Activated T-helper 2 cell treated with anti-CD3 and anti-CD28 coated beads, Interferon-gamma antibody, Interleukin-2, Interleukin-4, amounts not matched to agents 10 μg/mL and 5 μg/mL and 100 μg/mL, durations not matched to agents 14 hours and 24 hours and 36 hours (primary cell): Measurements from ENCODE around the gene RAB28. TPM values are rescaled to one million over a fixed set of nuclear protein-coding genes. Genes with fewer than 3 reads are reported as not detected.

ENCODE experiments used
- DNase-seq: peaks from one replicate; pipeline ENCODE4 v3.0.0; 2021; ENCODE audit warnings: low spot score
- H3K27ac Mint-ChIP-seq: one replicate; pipeline ENCODE4 v1.8.0; 2021; ENCODE audit warnings: mixed read lengths
- H3K27me3 Mint-ChIP-seq: one replicate; pipeline ENCODE4 v1.8.0; 2021; ENCODE audit warnings: low read depth, mixed read lengths
- H3K36me3 Mint-ChIP-seq: one replicate; pipeline ENCODE4 v1.8.0; 2021; ENCODE audit warnings: low read depth, mixed read lengths
- H3K4me1 Mint-ChIP-seq: one replicate; pipeline ENCODE4 v1.8.0; 2021; ENCODE audit warnings: low read depth, mixed read lengths
- H3K4me3 Mint-ChIP-seq: one replicate; pipeline ENCODE4 v1.8.0; 2021; ENCODE audit warnings: low read depth, mild to moderate bottlenecking, moderate library complexity, mixed read lengths
- H3K9me3 Mint-ChIP-seq: one replicate; pipeline ENCODE4 v1.8.0; 2021; ENCODE audit warnings: mixed read lengths
- intact Hi-C: fragments of 100-400 bp; cut with micrococcal nuclease; formaldehyde crosslinking; loops from one replicate; pipeline ENCODE4 v1.15.1; 2023
- total RNA-seq: library from RNA; stranded (reverse); gene quantifications from 2 replicates; pipeline ENCODE4 v1.2.3, GENCODE V29; 2022

The RAB28 gene
- total RNA-seq, 1 donor from 2014 or later: 17.4 TPM

DNA sequence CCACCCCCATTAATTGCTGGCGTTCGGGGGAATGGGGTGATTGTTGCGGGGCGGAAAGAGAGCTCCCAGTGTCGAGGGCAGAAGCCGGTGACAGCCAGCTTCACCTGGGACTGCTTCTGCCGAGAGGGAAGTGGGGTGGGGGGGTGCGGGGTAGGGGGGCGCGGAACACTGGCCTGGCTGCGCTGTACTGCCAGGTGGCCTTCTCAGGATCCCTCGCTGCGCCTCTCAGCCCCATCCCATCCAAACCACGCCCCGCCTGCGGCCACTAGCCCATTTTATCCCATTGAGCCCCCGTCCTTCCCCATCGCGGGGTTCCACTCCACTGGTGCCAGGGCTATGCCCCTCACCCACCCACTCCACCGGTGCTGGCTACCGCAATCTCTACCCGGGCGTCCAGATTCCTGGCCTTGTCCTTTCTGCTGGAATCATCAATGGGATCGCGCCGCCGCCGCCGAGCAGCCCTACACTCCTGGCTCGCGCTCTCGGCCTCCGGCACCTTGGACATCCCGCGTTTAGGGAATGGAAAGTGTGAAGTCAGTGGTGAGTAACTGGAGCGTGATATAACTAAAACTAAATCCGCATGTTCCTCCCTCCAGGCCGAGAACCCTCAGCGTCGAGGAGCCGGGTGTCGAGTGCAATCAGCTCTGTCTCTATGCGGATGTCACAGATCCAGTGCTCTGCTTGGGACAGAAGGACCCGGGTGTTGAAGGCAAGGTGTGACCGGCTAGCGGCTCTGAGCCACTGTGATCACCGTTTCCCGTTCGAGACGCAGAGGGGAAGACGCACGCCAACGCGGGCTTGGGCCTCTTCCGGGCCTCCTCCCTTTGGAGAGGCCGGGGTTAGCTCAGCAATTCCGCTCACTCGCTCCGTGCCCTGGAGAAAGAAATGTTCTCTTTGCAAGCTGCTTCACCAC lies 39.7 kb upstream of the RAB28 start:
- no peak overlapping the region for H3K4me3 Mint-ChIP-seq
- DNase-seq: no peak

DNA sequence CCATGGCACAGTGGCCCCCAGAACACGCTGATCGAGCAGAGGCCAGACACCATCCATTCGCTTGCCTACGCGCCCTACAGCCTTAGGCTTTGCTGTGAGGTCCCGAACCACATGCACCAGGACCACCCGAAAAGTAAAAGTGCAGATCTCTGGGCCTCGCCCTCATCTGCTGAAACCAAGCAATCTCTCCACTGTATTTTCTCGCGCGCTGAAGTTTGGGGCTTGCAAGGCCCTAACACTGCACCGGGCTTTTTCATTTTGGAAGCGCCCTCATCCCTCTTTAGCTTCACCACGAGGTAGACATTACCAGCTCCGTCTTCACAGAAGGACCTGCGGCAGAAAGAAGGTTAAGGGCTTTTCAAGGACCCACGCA lies 39.0 kb upstream of the RAB28 start:
- intact Hi-C loops: no loop called here
- no peak for DNase-seq
- Mint-ChIP-seq H3K4me3 (no peak overlapping the region), H3K27me3 (peaks cover 73% of the 10 kb centered on the region), H3K36me3 (no peaks in the 10 kb centered on the region), H3K27ac (no peak overlapping the region), H3K4me1 (peaks cover 7% of the 10 kb centered on the region), H3K9me3 (peaks cover 10% of the 10 kb centered on the region)

More for the DNA sequence above, 39.7 kb upstream of the RAB28 start:
- peaks cover 10% of the 10 kb centered on the region for H3K9me3 Mint-ChIP-seq
- peaks cover 2% of the 10 kb centered on the region for H3K36me3 Mint-ChIP-seq
- peaks cover 12% of the 10 kb centered on the region for H3K4me1 Mint-ChIP-seq
- peaks cover 79% of the 10 kb centered on the region for H3K27me3 Mint-ChIP-seq
- intact Hi-C loops: no loop called here
- H3K27ac Mint-ChIP-seq: no peak overlapping the region

DNA sequence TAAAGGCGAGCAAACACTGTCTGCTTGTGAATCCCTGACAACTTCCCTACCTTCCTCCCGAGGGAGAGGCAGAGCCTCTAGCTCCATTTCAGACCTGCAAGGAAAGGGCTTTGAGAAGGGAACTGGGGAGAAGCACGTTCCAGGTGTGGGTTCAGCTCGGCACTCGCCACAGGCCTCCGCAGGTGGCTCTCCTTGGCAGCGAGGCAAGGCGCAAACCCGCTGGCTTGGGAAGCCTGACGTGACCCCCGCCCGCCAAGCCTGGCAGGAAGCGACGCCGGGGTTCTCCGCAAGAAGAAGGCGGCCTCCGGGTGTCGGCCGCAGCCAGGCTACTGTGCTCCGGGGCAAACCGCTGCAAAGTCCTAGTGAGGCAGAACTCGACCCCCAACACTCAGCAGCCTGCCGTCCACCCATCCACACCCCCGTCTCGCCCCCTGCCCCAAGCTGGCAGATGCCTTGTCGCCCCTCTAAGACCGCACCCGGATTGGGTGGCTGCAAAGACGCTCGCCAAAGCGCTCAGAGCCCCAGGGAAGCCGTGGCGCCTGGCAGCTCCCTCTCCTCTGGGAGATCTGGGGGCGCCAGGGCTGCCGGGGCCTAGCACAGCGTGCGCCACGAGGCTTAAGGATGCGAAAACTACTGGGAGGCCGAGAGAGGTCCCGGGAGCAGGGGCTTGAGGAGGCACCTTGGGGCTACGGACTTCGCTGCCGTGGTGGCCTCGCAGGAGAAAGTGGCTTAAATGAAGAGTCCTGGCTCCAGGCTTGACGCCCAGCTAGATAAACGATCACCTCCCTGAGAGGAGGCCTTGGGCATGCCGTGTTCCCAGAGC lies 38.4 kb upstream of the RAB28 start:
- H3K36me3 Mint-ChIP-seq: no peaks in the 10 kb centered on the region
- no peak overlapping the region for H3K27ac Mint-ChIP-seq
- intact Hi-C loops: no loop called here
- peaks cover 10% of the 10 kb centered on the region for H3K9me3 Mint-ChIP-seq
- DNase-seq: no peak
- H3K4me1 Mint-ChIP-seq: peaks cover 6% of the 10 kb centered on the region
- H3K4me3 Mint-ChIP-seq: no peak overlapping the region
- H3K27me3 Mint-ChIP-seq: peaks cover 73% of the 10 kb centered on the region

DNA sequence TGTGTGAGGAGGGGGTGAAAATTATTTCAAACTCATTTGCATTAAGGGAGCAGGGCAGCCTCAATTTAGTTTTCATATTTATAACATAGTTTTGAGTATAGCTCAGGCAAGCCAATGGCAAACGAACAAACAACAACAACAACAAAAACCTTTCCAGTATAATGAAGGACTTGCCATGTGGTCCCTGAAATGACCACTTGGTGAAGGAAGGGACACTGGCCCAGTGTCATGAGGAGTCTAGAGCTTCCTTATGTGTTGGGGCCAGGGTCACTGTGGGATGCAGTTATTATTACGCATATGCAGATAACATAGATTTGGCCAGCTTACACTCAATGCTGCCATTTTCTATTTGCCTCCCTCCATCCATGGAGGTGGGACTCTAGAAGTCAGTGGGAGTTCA lies 36.9 kb upstream of the RAB28 start:
- Mint-ChIP-seq H3K27me3 (peaks cover 70% of the 10 kb centered on the region), H3K9me3 (peaks cover 10% of the 10 kb centered on the region), H3K36me3 (no peaks in the 10 kb centered on the region), H3K4me1 (peaks cover 3% of the 10 kb centered on the region), H3K27ac (no peak overlapping the region), H3K4me3 (no peak overlapping the region)
- intact Hi-C loops: no loop called here
- DNase-seq: no peak

DNA sequence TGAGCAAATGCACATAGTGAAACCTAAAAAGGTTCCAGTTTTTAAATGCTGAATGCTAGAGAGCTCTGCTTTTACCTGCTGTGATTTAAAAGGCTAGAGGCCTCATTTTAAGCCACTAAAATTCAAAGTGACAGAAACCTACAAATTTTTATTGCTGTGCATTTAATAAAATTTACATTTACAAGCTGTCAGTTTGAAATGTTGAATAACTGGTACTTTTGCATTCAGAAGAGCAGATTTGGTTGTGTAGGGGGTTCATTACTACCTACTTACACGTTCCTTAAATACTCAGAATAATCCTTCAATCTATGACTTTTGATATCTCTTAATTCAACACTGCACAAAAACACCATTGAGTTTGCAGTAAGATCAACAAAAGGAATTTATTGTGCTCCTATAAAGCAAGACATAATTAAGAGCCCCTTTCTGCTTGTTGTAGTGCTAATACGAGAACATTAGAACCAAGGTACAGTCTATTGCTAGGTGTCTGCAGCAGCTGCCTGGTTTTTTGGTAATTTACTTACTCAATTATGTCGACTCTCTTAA lies 32.2 kb upstream of the RAB28 start:
- Mint-ChIP-seq H3K9me3 (no peaks in the 10 kb centered on the region), H3K4me3 (no peak overlapping the region), H3K36me3 (no peaks in the 10 kb centered on the region), H3K4me1 (no peaks in the 10 kb centered on the region), H3K27me3 (peaks cover 46% of the 10 kb centered on the region), H3K27ac (no peak overlapping the region)
- intact Hi-C loops: no loop called here
- no peak for DNase-seq

DNA sequence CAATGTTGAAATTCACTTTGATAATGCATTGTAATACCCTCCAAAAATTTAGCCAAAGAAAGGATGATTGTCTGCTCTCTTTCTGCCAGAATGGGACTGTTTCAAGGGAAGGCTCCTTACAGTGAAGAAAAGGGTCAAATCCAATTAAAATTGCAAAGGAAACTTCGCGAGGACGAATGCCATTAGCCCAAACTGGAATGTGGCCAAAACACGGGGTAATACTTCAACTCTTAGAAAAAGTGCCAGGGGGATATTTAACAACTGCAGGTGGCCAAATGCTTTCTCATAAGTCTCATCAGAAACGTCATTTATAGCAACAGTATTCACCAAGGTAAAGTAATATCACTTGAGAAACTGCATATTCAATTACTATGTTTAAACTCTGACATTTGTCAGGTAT lies 31.1 kb upstream of the RAB28 start:
- Mint-ChIP-seq H3K4me3 (no peak overlapping the region), H3K36me3 (no peaks in the 10 kb centered on the region), H3K27ac (no peak overlapping the region), H3K27me3 (peaks cover 41% of the 10 kb centered on the region), H3K4me1 (no peaks in the 10 kb centered on the region), H3K9me3 (no peaks in the 10 kb centered on the region)
- DNase-seq: no peak
- intact Hi-C loops: no loop called here

DNA sequence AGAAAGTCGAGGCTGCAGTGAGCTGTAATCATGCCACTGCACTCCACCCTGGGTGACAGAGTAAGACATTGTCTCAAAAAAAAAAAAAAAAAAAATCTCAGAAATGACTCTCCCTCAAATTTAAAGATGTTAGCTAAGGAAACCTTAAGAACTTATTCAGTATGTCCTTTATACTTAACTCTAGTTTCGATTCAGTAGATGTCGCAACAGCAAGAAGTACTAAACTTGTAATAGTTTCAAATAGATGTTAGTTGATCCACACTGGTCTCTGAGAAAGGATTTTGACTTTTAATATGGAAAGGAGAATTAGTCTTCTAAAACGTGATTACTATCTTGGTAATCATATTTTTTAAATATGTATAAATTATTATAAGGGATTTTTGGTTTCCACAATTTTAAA lies 30.6 kb upstream of the RAB28 start:
- intact Hi-C loops: no loop called here
- Mint-ChIP-seq H3K9me3 (no peaks in the 10 kb centered on the region), H3K27me3 (peaks cover 40% of the 10 kb centered on the region), H3K4me1 (no peaks in the 10 kb centered on the region), H3K36me3 (no peaks in the 10 kb centered on the region), H3K4me3 (no peak overlapping the region), H3K27ac (no peak overlapping the region)
- no peak for DNase-seq

DNA sequence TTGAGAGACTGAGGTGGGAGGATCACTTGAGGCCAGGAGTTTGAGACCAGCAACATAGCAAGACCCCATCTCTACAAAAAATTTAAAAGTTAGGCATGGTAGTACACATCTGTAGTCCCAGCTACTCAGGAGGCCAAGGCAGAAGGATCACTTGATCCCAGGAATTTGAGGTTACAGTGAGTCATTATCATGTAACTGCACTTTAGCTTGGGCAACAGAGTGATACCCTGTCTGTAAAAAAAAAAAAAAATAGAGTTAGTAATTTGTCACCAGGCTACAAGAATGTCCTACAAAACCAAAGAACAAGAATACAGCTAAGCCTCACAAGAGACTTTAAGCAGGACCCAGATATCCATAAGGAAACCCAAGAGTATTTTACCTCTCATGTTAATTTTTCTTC lies 27.0 kb upstream of the RAB28 start:
- Mint-ChIP-seq H3K9me3 (no peaks in the 10 kb centered on the region), H3K27ac (no peak overlapping the region)
- intact Hi-C loops: no loop called here

DNA sequence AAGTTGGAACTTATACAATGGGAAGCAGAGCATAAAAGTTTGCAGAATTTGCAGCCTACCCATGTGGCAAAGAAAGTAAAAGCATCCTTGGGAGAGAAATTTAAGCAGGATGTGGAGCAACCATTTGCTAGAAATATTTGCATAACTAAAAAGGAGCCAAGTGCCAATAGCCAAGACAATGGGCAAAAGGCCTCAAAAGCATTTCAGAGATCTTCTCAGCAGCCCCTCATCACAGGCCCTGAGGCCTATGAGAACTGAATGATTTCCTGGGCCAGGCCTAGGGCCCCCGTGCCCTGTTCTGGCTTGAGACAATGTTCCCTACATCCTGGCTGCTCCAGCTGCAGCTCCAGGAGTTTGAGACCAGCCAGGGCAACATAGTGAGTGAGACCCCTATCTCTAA lies 25.3 kb upstream of the RAB28 start:
- Mint-ChIP-seq H3K27me3 (peaks cover 28% of the 10 kb centered on the region), H3K4me3 (no peak overlapping the region), H3K36me3 (no peaks in the 10 kb centered on the region), H3K4me1 (no peaks in the 10 kb centered on the region), H3K27ac (no peak overlapping the region), H3K9me3 (no peaks in the 10 kb centered on the region)
- no peak for DNase-seq
- intact Hi-C loops: no loop called here

More for the DNA sequence above, 27.0 kb upstream of the RAB28 start:
- Mint-ChIP-seq H3K36me3 (no peaks in the 10 kb centered on the region), H3K4me1 (no peaks in the 10 kb centered on the region), H3K4me3 (no peak overlapping the region), H3K27me3 (peaks cover 27% of the 10 kb centered on the region)
- no peak for DNase-seq

DNA sequence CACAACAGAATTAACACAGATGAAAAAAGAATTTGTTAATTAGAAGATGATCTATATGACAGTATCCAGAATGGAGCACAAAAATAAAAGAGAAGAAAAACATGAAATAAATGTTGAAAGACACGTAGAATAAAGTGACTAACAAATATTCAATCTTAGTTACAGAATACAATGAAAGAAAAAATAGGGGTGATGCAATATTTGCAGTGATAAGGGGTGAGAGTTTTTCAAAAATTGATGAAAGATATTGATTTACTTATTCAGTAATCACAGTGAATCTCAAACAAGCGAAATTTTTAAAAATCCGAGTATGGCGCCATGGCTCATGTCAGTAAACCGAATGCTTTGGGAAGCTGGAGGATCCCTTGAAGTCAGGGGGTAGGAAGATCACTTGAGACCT lies 20.2 kb upstream of the RAB28 start:
- Mint-ChIP-seq H3K4me1 (no peaks in the 10 kb centered on the region), H3K9me3 (no peaks in the 10 kb centered on the region), H3K4me3 (no peak overlapping the region), H3K36me3 (no peaks in the 10 kb centered on the region), H3K27ac (no peak overlapping the region), H3K27me3 (peaks cover 31% of the 10 kb centered on the region)
- DNase-seq: no peak
- intact Hi-C loops: no loop called here

DNA sequence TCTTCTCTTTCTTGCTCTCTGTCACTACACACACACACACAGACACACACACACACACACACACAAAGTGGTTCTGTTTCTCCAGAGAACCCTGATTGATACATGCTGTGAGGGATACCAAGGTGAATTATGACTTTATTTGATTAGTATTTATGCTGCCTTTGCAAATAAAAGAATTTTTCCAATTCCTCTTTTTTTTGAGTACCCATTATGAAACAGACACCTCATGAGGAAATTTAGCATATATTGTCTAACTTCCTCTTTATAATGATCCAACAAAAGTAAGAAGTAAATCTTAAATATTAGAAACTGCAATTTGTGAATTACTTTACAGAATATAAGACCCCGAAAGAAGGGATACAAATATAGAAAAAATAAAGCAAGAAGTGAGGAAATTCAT lies 14.3 kb upstream of the RAB28 start:
- Mint-ChIP-seq H3K27me3 (peaks cover 30% of the 10 kb centered on the region), H3K36me3 (no peaks in the 10 kb centered on the region), H3K9me3 (no peaks in the 10 kb centered on the region), H3K4me1 (no peaks in the 10 kb centered on the region), H3K27ac (no peak overlapping the region), H3K4me3 (no peak overlapping the region)
- intact Hi-C loops: no loop called here
- DNase-seq: no peak

DNA sequence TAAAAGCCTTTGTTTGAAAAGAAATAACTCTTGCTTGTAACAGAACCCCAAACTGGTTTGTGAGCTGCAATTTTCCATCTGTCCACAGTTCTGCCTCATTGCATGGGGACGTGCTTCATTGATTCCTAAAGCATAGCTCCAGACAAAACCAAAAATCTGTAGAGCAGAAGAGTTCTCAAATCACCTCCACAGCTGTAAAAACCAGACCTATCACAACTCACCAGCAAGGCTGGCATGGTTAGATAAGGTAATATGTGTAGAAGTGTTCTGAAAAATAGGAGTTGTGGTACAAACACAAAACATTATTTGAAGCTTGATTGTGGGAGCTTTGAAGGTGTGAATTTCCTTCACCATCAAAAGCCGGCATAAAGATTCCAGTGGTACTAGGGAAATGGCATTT lies 12.5 kb upstream of the RAB28 start:
- Mint-ChIP-seq H3K27me3 (peaks cover 26% of the 10 kb centered on the region), H3K9me3 (no peaks in the 10 kb centered on the region), H3K4me1 (no peaks in the 10 kb centered on the region), H3K36me3 (no peaks in the 10 kb centered on the region), H3K4me3 (no peak overlapping the region), H3K27ac (no peak overlapping the region)
- no peak for DNase-seq
- intact Hi-C loops: no loop called here

DNA sequence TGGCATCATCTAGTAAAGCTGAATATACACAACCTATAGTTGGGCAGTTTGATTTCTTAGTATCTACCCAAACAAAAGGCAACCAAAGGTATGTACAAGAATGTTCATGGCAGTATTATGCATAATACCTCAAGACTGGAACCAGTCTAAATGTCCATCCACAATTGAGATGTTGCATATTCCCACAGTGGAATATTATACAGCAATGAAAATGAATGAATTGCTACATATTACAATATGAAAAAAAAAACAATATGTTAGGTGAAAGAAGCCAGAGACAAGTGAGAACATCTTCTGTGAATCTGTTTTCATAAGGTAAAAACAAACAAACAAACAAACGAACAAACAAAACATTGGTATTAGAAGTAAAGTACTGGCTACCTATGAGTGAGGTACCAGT lies 11.6 kb upstream of the RAB28 start:
- Mint-ChIP-seq H3K27me3 (peaks cover 24% of the 10 kb centered on the region), H3K4me1 (no peaks in the 10 kb centered on the region)

More for the DNA sequence above, 11.6 kb upstream of the RAB28 start:
- DNase-seq: no peak
- Mint-ChIP-seq H3K4me3 (no peak overlapping the region), H3K36me3 (no peaks in the 10 kb centered on the region), H3K9me3 (no peaks in the 10 kb centered on the region), H3K27ac (no peak overlapping the region)
- intact Hi-C loops: no loop called here
